Measurements from ENCODE around the gene MESP1. TPM values are rescaled to one million over a fixed set of nuclear protein-coding genes. Genes with fewer than 3 reads are reported as not detected.

MESP1 gene
- total and polyA plus RNA-seq, 2 of the 4 experiments (the other 2 are of a cell fraction) = under 0.01 to 0.10 TPM

DNA sequence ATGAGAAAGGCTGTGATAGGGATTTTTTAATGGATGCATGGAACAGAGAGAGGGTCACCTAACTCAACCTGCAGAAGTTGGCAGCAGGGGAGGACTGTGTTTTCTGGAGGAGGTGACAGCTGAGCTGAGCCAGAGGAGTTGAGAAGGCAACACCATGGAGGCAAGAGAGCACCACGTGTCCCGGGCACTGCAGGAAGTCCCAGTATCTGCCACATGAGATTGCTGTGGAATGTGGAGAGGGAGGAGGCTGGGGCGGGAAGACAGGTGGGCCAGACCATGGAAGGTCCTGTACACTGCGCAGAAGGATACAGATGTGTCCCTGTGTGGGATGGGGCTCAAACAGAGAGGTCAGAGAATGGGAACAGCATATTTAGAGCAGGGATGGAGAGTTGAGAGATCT lies 15.3 kb downstream of the MESP1 start:
- no peaks in the 10 kb centered on the region for H3K36me3 ChIP-seq (ENCODE audit: control insufficient read depth, insufficient read depth, low read length)
- no peak for DNase-seq
- no peaks in the 10 kb centered on the region for H3K4me1 ChIP-seq (ENCODE audit: control insufficient read depth, insufficient read depth, low read length)
- H4K91ac ChIP-seq (ENCODE audit: insufficient read depth, low read depth, low read length) = no peak overlapping the region
- CTCF ChIA-PET = no interaction called here
- H2BK15ac ChIP-seq (ENCODE audit: low read depth, low read length) = no peak overlapping the region
- ATAC-seq (ENCODE audit: low read depth) = no peak
- no peak overlapping the region for H3K4ac ChIP-seq (ENCODE audit: low read depth, low read length)
- no peak overlapping the region for H2AK5ac ChIP-seq (ENCODE audit: low read depth, low read length)
- H3K27me3 ChIP-seq (ENCODE audit: control insufficient read depth, insufficient read depth, low read length) = peaks cover 61% of the 10 kb centered on the region
- H4K5ac ChIP-seq (ENCODE audit: low read depth, low read length) = no peak overlapping the region
- no peaks in the 10 kb centered on the region for H3K79me1 ChIP-seq (ENCODE audit: low read depth in 1 of 2, low read length in 2 of 2)
- no peak overlapping the region for H2BK120ac ChIP-seq (ENCODE audit: low read depth, low read length)
- in situ Hi-C loops (cut with MboI; ENCODE audit: low sequenced_read_pairs) (no loop called here), dilution Hi-C loops (cut with HindIII; ENCODE audit: low sequenced_read_pairs, unreplicated experiment) (no loop called here), intact Hi-C loops (cut with micrococcal nuclease) (no loop called here)
- no peak overlapping the region for H4K8ac ChIP-seq (ENCODE audit: low read depth in 2 of 2, low read length in 2 of 2)
- POLR2A ChIA-PET (ENCODE audit: unreplicated experiment) = no interaction called here
- no peaks in the 10 kb centered on the region for H3K9me1 ChIP-seq (ENCODE audit: insufficient read depth, low read length)
- no peak overlapping the region for H3K4me2 ChIP-seq (ENCODE audit: low read depth, low read length)
- no peak overlapping the region for H3K4me3 ChIP-seq (ENCODE audit: insufficient read depth, low read depth, low read length)
- no peak overlapping the region for H3K27ac ChIP-seq (ENCODE audit: insufficient read depth, low read length)
- WGBS, 2 experiments (ENCODE audit: extremely low coverage in 2 of 2, insufficient read length in 1 of 2) = 44% methylated on average over 4 of the region's 4 CpGs; no CpG with 5 or more reads in 1 of the 2 experiments
- no peak overlapping the region for H3K18ac ChIP-seq (ENCODE audit: low read depth, low read length)
- no peak overlapping the region for H3K56ac ChIP-seq (ENCODE audit: extremely low read depth, insufficient read depth, low read length)
- H2BK5ac ChIP-seq (ENCODE audit: low read depth, low read length, poor library complexity, severe bottlenecking) = no peak overlapping the region
- no peak overlapping the region for H3K14ac ChIP-seq (replicated peaks; ENCODE audit: low read depth, low read length)
- no TSS peak for BruUV-seq (replicated peaks)
- H3K9ac ChIP-seq (ENCODE audit: low read depth, low read length) = no peak overlapping the region
- no peak overlapping the region for H2BK20ac ChIP-seq (ENCODE audit: low read depth, low read length)
- H3K23ac ChIP-seq (ENCODE audit: low read depth, low read length) = no peak overlapping the region
- H4K20me1 ChIP-seq (ENCODE audit: insufficient read depth, low read length) = no peaks in the 10 kb centered on the region
- no peak overlapping the region for H2AK9ac ChIP-seq (replicated peaks; ENCODE audit: low read depth, low read length, poor library complexity)
- TF ChIP-seq, protein P1, sequence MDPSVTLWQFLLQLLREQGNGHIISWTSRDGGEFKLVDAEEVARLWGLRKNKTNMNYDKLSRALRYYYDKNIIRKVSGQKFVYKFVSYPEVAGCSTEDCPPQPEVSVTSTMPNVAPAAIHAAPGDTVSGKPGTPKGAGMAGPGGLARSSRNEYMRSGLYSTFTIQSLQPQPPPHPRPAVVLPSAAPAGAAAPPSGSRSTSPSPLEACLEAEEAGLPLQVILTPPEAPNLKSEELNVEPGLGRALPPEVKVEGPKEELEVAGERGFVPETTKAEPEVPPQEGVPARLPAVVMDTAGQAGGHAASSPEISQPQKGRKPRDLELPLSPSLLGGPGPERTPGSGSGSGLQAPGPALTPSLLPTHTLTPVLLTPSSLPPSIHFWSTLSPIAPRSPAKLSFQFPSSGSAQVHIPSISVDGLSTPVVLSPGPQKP (IDR thresholded peaks at IDR 0.05; ENCODE audit: borderline replicate concordance, low read depth, low read length) = no peak
- TF ChIP-seq CEBPB (IDR thresholded peaks at IDR 0.05; ENCODE audit: low read depth, low read length) = no peak
- no peak for TF ChIP-seq NFE2L2 (IDR thresholded peaks at IDR 0.05; ENCODE audit: low read depth, low read length)
- TF ChIP-seq RCOR1 (IDR thresholded peaks at IDR 0.05; ENCODE audit: insufficient replicate concordance, low read length) = no peak
- no peak for TF ChIP-seq CHD1 (IDR thresholded peaks at IDR 0.05; ENCODE audit: low read depth, low read length)
- no peak for TF ChIP-seq BHLHE40 (IDR thresholded peaks at IDR 0.05; ENCODE audit: low read depth, low read length)
- no peak for TF ChIP-seq MAZ (IDR thresholded peaks at IDR 0.05; ENCODE audit: borderline replicate concordance, low read depth, low read length)
- no peak for TF ChIP-seq FOS (IDR thresholded peaks at IDR 0.05; ENCODE audit: low read depth, low read length)
- no peak for TF ChIP-seq SMC3 (IDR thresholded peaks at IDR 0.05; ENCODE audit: low read depth, low read length)
- TF ChIP-seq, protein P2, sequence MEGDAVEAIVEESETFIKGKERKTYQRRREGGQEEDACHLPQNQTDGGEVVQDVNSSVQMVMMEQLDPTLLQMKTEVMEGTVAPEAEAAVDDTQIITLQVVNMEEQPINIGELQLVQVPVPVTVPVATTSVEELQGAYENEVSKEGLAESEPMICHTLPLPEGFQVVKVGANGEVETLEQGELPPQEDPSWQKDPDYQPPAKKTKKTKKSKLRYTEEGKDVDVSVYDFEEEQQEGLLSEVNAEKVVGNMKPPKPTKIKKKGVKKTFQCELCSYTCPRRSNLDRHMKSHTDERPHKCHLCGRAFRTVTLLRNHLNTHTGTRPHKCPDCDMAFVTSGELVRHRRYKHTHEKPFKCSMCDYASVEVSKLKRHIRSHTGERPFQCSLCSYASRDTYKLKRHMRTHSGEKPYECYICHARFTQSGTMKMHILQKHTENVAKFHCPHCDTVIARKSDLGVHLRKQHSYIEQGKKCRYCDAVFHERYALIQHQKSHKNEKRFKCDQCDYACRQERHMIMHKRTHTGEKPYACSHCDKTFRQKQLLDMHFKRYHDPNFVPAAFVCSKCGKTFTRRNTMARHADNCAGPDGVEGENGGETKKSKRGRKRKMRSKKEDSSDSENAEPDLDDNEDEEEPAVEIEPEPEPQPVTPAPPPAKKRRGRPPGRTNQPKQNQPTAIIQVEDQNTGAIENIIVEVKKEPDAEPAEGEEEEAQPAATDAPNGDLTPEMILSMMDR (conservative IDR thresholded peaks at IDR 0.05; ENCODE audit: low read depth, low read length) = no peak
- no peak overlapping the region for H2AFZ ChIP-seq (replicated peaks; ENCODE audit: low read length, poor library complexity)
- no peaks in the 10 kb centered on the region; the same call in 1 of the 2 replicates for H3K9me3 ChIP-seq (ENCODE audit: control insufficient read depth, insufficient read depth, low read length)
